NCI-H2171 (cell line): ENCODE measurements around the gene SYTL2.

Experiments used
- DNase-seq: peaks from one replicate; lab custom pipeline; 2025; lab: John Stamatoyannopoulos, UW

SYTL2 gene

GRCh38 chr11:85826116-85826855 lies 15.3 kb upstream of the SYTL2 start:
- peak; percentile 28 for DNase-seq

GRCh38 chr11:85825616-85826015 lies 14.7 kb upstream of the SYTL2 start:
- no peak for DNase-seq

GRCh38 chr11:85823816-85824215 lies 12.9 kb upstream of the SYTL2 start:
- no peak for DNase-seq

GRCh38 chr11:85822814-85823213 lies 11.9 kb upstream of the SYTL2 start:
- no peak for DNase-seq

GRCh38 chr11:85821636-85822035 lies 10.7 kb upstream of the SYTL2 start:
- DNase-seq: no peak

GRCh38 chr11:85819441-85819840 lies 8.5 kb upstream of the SYTL2 start:
- no peak for DNase-seq

GRCh38 chr11:85815186-85815931 lies 4.4 kb upstream of the SYTL2 start:
- no peak for DNase-seq

GRCh38 chr11:85813721-85814120 lies 2.8 kb upstream of the SYTL2 start:
- DNase-seq: no peak

- DNase-seq: no peak
Measured at GRCh38 chr11:85811624-85812023, 683 bp upstream of the SYTL2 start.

- no peak for DNase-seq
Measured at GRCh38 chr11:85810521-85810870, 445 bp downstream of the SYTL2 start.

GRCh38 chr11:85809863-85810262 lies 1.1 kb downstream of the SYTL2 start:
- DNase-seq: no peak

- no peak for DNase-seq
Measured at GRCh38 chr11:85809191-85809590, 1.8 kb downstream of the SYTL2 start.

GRCh38 chr11:85806876-85807275 lies 4.1 kb downstream of the SYTL2 start:
- DNase-seq: peak; percentile 85

- no peak for DNase-seq
Measured at GRCh38 chr11:85806016-85806415, 4.9 kb downstream of the SYTL2 start.

- DNase-seq: no peak
Measured at GRCh38 chr11:85805387-85805786, 5.6 kb downstream of the SYTL2 start.

GRCh38 chr11:85803920-85804319 lies 7.0 kb downstream of the SYTL2 start:
- no peak for DNase-seq

GRCh38 chr11:85803303-85803702 lies 7.6 kb downstream of the SYTL2 start:
- no peak for DNase-seq

GRCh38 chr11:85801527-85801926 lies 9.4 kb downstream of the SYTL2 start:
- DNase-seq: no peak

- no peak for DNase-seq
Measured at GRCh38 chr11:85800595-85801342, 10.2 kb downstream of the SYTL2 start.

GRCh38 chr11:85799142-85799541 lies 11.8 kb downstream of the SYTL2 start:
- DNase-seq: no peak

GRCh38 chr11:85798361-85798760 lies 12.6 kb downstream of the SYTL2 start:
- DNase-seq: no peak

- no peak for DNase-seq
Measured at GRCh38 chr11:85795712-85796487, 15.0 kb downstream of the SYTL2 start.
